ENCODE results near the gene U2AF2.
"Not testable (repeated sequence)": the region's sequence is repeated elsewhere in the genome, so short reads cannot be mapped to it uniquely, and the experiment has no call there.

The U2AF2 gene

GRCh38 chr19:55698256-55698655 is 43.4 kb downstream of the U2AF2 start:
- peaks cover 14% of the 10 kb centered on the region for H3K36me3 Mint-ChIP-seq (ENCODE audit: low read depth)
- H3K27me3 Mint-ChIP-seq (ENCODE audit: low read depth) = no peaks in the 10 kb centered on the region
- no peaks in the 10 kb centered on the region for H3K9me3 Mint-ChIP-seq
- no peaks in the 10 kb centered on the region for H3K4me1 Mint-ChIP-seq (ENCODE audit: low read depth)
- no peak overlapping the region for H3K4me3 Mint-ChIP-seq
- no peak overlapping the region for H3K27ac Mint-ChIP-seq

DNA sequence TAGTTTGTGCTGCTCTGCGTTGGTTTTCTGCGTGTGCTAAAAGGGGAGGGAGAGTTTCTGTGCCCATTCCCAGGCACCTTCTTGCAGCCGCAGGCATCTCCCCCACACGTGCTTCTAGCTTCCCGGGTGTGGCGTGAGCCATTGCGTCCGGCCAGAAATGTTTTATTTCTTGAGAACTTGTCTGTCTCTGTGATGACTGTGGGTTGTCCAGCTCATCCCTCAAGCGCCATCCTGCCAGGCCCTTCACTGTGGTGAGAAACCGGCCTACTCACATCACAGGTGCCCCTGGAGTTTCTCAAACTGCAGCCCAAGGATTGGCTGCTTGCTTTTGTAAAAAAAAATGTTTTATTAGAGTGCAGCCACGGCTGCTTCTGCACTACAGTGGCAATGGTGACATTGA is 44.4 kb downstream of the U2AF2 start:
- H3K27me3 Mint-ChIP-seq (ENCODE audit: low read depth) = no peaks in the 10 kb centered on the region
- H3K36me3 Mint-ChIP-seq (ENCODE audit: low read depth) = peaks cover 10% of the 10 kb centered on the region
- H3K4me1 Mint-ChIP-seq (ENCODE audit: low read depth) = peaks cover 1% of the 10 kb centered on the region
- H3K27ac Mint-ChIP-seq = no peak overlapping the region
- no peak overlapping the region for H3K4me3 Mint-ChIP-seq
- no peaks in the 10 kb centered on the region for H3K9me3 Mint-ChIP-seq

DNA sequence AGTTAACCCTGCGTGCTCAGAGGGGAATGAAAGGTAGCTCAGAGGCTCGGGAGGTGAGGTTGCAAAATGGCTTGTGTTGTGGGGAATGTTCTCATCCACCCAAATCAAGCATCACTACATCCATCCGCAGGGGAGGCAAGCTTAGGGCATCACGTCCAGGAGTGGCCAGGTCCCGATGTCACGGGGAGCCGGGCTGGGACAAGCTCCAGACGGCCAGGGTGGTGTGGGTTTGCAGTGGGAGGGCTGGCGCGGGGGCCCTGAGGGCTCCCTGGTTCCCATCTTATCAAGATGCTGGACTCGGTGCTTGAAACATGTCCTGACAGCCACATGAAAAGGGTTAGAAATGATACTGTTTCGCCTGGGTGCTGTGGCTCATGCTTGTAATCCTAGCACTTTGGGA is 46.0 kb downstream of the U2AF2 start:
- no peak overlapping the region for H3K27ac Mint-ChIP-seq
- no peaks in the 10 kb centered on the region for H3K27me3 Mint-ChIP-seq (ENCODE audit: low read depth)
- H3K4me1 Mint-ChIP-seq (ENCODE audit: low read depth) = peaks cover 3% of the 10 kb centered on the region
- no peaks in the 10 kb centered on the region for H3K9me3 Mint-ChIP-seq
- no peak overlapping the region for H3K4me3 Mint-ChIP-seq
- H3K36me3 Mint-ChIP-seq (ENCODE audit: low read depth) = peaks cover 15% of the 10 kb centered on the region

GRCh38 chr19:55702131-55702627 is 47.3 kb downstream of the U2AF2 start:
- Mint-ChIP-seq H3K4me1 (ENCODE audit: low read depth) (peaks cover 3% of the 10 kb centered on the region), H3K27ac (no peak overlapping the region), H3K36me3 (ENCODE audit: low read depth) (peaks cover 13% of the 10 kb centered on the region), H3K27me3 (ENCODE audit: low read depth) (no peaks in the 10 kb centered on the region), H3K9me3 (no peaks in the 10 kb centered on the region), H3K4me3 (no peak overlapping the region)

- peaks cover 3% of the 10 kb centered on the region for H3K27me3 Mint-ChIP-seq (ENCODE audit: low read depth)
- H3K4me3 Mint-ChIP-seq = no peak overlapping the region
- H3K36me3 Mint-ChIP-seq (ENCODE audit: low read depth) = peaks cover 11% of the 10 kb centered on the region
- peaks cover 3% of the 10 kb centered on the region for H3K4me1 Mint-ChIP-seq (ENCODE audit: low read depth)
- no peak overlapping the region for H3K27ac Mint-ChIP-seq
- no peaks in the 10 kb centered on the region for H3K9me3 Mint-ChIP-seq
These were observed 49.0 kb downstream of the U2AF2 start for GRCh38 chr19:55703790-55704215.

- Mint-ChIP-seq H3K4me1 (ENCODE audit: low read depth) (peaks cover 3% of the 10 kb centered on the region), H3K27me3 (ENCODE audit: low read depth) (peaks cover 9% of the 10 kb centered on the region), H3K9me3 (no peaks in the 10 kb centered on the region), H3K36me3 (ENCODE audit: low read depth) (peaks cover 11% of the 10 kb centered on the region), H3K4me3 (no peak overlapping the region), H3K27ac (no peak overlapping the region)
These were observed 49.8 kb downstream of the U2AF2 start for GRCh38 chr19:55704494-55705245.

DNA sequence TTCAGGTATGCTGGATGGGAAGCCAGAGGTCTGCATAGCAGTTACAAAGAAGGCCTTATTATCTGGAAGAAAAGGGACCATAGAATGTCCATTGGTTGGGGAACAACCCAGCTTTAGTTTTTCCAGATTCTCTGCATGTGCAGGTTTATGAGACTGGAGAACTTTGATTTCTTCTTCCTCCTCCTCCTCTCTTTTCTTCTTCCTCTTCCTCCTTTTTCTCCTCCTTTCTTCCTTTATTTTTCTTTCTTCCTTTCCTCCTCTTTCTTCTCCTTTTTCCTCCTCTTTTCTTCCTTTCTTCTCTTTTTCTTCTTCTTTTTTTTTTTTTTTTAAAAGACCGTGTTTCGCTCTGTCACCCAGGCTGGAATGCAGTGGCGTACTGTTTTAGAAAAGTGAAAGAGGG is 51.1 kb downstream of the U2AF2 start:
- peaks cover 11% of the 10 kb centered on the region for H3K36me3 Mint-ChIP-seq (ENCODE audit: low read depth)
- H3K27ac Mint-ChIP-seq = no peak overlapping the region
- H3K9me3 Mint-ChIP-seq = no peaks in the 10 kb centered on the region
- H3K27me3 Mint-ChIP-seq (ENCODE audit: low read depth) = peaks cover 12% of the 10 kb centered on the region
- H3K4me3 Mint-ChIP-seq = no peak overlapping the region
- H3K4me1 Mint-ChIP-seq (ENCODE audit: low read depth) = peaks cover 3% of the 10 kb centered on the region

DNA sequence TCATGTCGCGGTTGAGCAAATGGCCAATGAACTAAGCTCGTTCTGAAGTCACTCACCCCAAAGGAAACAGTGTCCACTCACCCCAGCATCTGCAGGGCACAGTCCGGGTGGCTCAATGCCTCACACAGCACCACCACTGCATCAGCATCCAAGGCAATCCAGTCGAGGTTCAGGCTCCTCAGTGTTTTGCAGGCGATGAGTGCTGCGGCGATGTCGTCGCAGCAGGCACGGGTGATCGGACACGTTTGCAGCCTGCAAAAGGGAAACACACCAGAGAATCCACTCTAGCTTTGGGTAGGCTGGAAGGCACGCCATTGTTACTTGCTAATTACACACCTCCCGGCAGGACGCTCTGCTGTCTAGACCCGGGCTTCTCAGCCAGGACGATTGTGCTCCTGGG is 56.9 kb downstream of the U2AF2 start:
- Mint-ChIP-seq H3K9me3 (peaks cover 20% of the 10 kb centered on the region), H3K36me3 (ENCODE audit: low read depth) (peaks cover 5% of the 10 kb centered on the region), H3K4me1 (ENCODE audit: low read depth) (peaks cover 2% of the 10 kb centered on the region), H3K27ac (no peak overlapping the region), H3K27me3 (ENCODE audit: low read depth) (peaks cover 12% of the 10 kb centered on the region), H3K4me3 (no peak overlapping the region)

- Mint-ChIP-seq H3K4me3 (no peak overlapping the region), H3K27ac (no peak overlapping the region), H3K9me3 (peaks cover 20% of the 10 kb centered on the region), H3K36me3 (ENCODE audit: low read depth) (peaks cover 5% of the 10 kb centered on the region), H3K4me1 (ENCODE audit: low read depth) (peaks cover 2% of the 10 kb centered on the region), H3K27me3 (ENCODE audit: low read depth) (peaks cover 12% of the 10 kb centered on the region)
These were observed 58.2 kb downstream of the U2AF2 start for GRCh38 chr19:55712804-55713631.

GRCh38 chr19:55716531-55716930 is 61.7 kb downstream of the U2AF2 start:
- Mint-ChIP-seq H3K9me3 (peaks cover 31% of the 10 kb centered on the region), H3K27ac (no peak overlapping the region), H3K4me1 (ENCODE audit: low read depth) (peaks cover 2% of the 10 kb centered on the region), H3K4me3 (no peak overlapping the region), H3K27me3 (ENCODE audit: low read depth) (no peaks in the 10 kb centered on the region), H3K36me3 (ENCODE audit: low read depth) (peaks cover 5% of the 10 kb centered on the region)

DNA sequence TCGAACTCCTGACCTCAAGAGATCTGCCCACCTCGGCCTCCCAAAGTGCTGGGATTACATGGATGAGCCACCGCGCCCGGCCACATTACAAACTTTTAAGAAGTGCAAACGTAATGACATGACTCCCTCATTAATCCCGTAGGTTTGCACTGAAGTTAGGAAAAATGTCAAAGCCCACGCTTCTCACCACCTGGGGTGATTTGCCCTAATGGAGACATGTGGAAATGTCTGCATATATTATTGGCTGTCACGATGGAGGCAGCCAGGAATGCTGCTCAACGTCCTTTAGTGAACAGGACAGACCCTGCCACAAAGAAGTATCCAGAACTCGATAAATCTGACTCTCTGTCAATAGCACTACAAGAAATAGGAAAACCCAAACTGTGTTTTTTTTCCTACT is 62.4 kb downstream of the U2AF2 start:
- H3K4me3 Mint-ChIP-seq = no peak overlapping the region
- peaks cover 2% of the 10 kb centered on the region for H3K4me1 Mint-ChIP-seq (ENCODE audit: low read depth)
- H3K36me3 Mint-ChIP-seq (ENCODE audit: low read depth) = peaks cover 5% of the 10 kb centered on the region
- no peaks in the 10 kb centered on the region for H3K27me3 Mint-ChIP-seq (ENCODE audit: low read depth)
- H3K9me3 Mint-ChIP-seq = peaks cover 31% of the 10 kb centered on the region
- H3K27ac Mint-ChIP-seq = no peak overlapping the region

DNA sequence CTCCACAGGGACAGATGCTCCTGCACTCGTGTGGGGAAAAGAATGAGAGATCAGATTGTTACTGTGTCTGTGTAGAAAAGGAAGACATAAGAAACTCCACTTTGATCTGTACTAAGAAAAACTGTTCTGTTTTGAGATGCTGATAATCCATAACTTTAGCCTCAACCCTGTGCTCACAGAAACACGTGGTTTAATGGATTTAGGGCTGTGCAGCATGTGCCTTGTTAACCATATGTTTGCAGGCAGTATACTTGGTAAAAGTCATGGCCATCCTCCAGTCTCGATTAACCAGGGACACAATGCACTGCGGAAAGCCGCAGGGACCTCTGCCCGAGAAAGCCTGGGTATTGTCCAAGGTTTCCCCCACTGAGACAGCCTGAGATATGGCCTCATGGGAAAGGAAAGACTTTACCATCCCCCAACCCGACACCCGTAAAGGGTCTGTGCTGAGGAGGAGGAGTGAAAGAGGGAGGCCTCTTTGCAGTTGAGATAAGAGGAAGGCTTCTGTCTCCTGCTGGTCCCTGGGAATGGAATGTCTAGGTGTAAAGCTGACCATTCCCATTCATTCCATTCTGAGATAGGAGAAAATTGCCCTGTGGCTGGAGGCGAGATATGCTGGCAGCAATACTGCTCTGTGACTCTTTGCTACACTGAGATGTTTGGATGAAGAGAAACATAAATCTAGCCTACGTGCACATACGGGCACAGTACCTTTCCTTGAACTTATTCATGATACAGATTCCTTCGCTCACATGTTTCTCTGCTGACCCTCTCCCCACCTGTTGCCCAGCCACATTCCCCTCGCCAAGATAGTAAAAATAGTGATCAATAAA is 63.3 kb downstream of the U2AF2 start:
- not testable (repeated sequence) for H3K36me3 Mint-ChIP-seq (ENCODE audit: low read depth)

GRCh38 chr19:55720214-55720746 is 65.4 kb downstream of the U2AF2 start:
- no peaks in the 10 kb centered on the region for H3K36me3 Mint-ChIP-seq (ENCODE audit: low read depth)
- H3K4me1 Mint-ChIP-seq (ENCODE audit: low read depth) = no peaks in the 10 kb centered on the region
- no peak overlapping the region for H3K27ac Mint-ChIP-seq
- H3K27me3 Mint-ChIP-seq (ENCODE audit: low read depth) = no peaks in the 10 kb centered on the region
- no peak overlapping the region for H3K4me3 Mint-ChIP-seq
- H3K9me3 Mint-ChIP-seq = peaks cover 32% of the 10 kb centered on the region

More for the DNA sequence above, 63.3 kb downstream of the U2AF2 start:
- H3K4me3 Mint-ChIP-seq; H3K27ac Mint-ChIP-seq; H3K27me3 Mint-ChIP-seq (ENCODE audit: low read depth); H3K4me1 Mint-ChIP-seq (ENCODE audit: low read depth): not testable (repeated sequence)
- peaks cover 31% of the 10 kb centered on the region for H3K9me3 Mint-ChIP-seq

DNA sequence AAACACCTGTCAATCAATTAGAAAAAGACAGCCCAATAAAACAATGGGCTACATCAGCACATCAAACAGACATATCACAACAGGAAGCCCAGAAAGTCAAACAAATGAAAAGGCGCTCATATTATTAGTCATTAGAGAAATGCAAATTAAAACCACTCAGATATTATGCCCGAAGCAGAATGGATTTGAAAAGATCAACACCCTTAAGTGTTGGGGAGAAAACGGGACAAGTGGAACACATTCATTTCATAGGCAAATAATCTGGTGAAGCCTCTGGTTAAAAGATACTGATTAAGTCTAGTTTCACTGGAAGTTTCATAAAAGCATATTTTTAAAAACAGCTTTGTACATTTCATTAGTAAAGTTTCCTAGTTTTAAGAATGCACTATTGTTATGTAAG is 66.0 kb downstream of the U2AF2 start:
- H3K27me3 Mint-ChIP-seq (ENCODE audit: low read depth) = no peaks in the 10 kb centered on the region
- no peaks in the 10 kb centered on the region for H3K36me3 Mint-ChIP-seq (ENCODE audit: low read depth)
- H3K4me3 Mint-ChIP-seq = no peak overlapping the region
- H3K9me3 Mint-ChIP-seq = peaks cover 32% of the 10 kb centered on the region
- H3K27ac Mint-ChIP-seq = no peak overlapping the region
- H3K4me1 Mint-ChIP-seq (ENCODE audit: low read depth) = no peaks in the 10 kb centered on the region

Data from T-helper 1 cell treated with Interleukin-12 subunit alpha and Interleukin-12 subunit beta and Interleukin-4 antibody, amounts not matched to agents 30 μg/mL and 1 μg/mL, for 36 hours (primary cell).